HepG2 (cell line): Measurements from ENCODE around the gene ZC3H12A.

ENCODE experiments used
- MZF1 ChIP-seq: sonication (generic); formaldehyde crosslinking; IDR thresholded peaks from 2 replicates; pipeline ENCODE4 v1.8.1; 2023; ENCODE audit warnings: mild to moderate bottlenecking, missing genetic modification reagents, borderline replicate concordance
- RFX1 ChIP-seq: fragments of 450-650 bp; IDR thresholded peaks from 2 replicates; pipeline ENCODE4 v1.6.1; 2017

- TF ChIP-seq RFX1 = no peak
- no peak for TF ChIP-seq MZF1 (CRISPR knock-in tag)
Measured at GRCh38 chr1:37486680-37487618, 12.6 kb downstream of the ZC3H12A start.
